Neural progenitor cell (in vitro differentiated cells): ENCODE data around the gene MAMLD1. TPM values are rescaled to one million over a fixed set of nuclear protein-coding genes. Genes with fewer than 3 reads are reported as not detected.

Experiments
- DNase-seq: peaks from one replicate; pipeline ENCODE4 v3.0.0-alpha.2; 2016; ENCODE audit warnings: low spot score
- H2AFZ ChIP-seq: fragments of 200-600 bp; sonication (generic); replicated peaks from 2 replicates; pipeline ENCODE4 v1.6.1; 2016; ENCODE audit warnings: antibody characterized with exemption
- H3F3A ChIP-seq: fragments of 200-600 bp; sonication (generic); 2 replicates; pipeline ENCODE4 v1.6.1; 2016; ENCODE audit warnings: antibody characterized with exemption, low read depth
- H3K27ac ChIP-seq: fragments of 200-600 bp; sonication (generic); 2 replicates; pipeline ENCODE4 v1.5.1; 2016; ENCODE audit warnings: mild to moderate bottlenecking
- H3K27me3 ChIP-seq: fragments of 200-600 bp; sonication (generic); 2 replicates; pipeline ENCODE4 v1.6.1; 2016; ENCODE audit warnings: mild to moderate bottlenecking, moderate library complexity
- H3K36me3 ChIP-seq: fragments of 200-600 bp; sonication (generic); 2 replicates; pipeline ENCODE4 v1.5.1; 2016
- H3K4me1 ChIP-seq: fragments of 200-600 bp; sonication (generic); 2 replicates; pipeline ENCODE4 v1.6.1; 2016; ENCODE audit warnings: mixed run types
- H3K4me2 ChIP-seq: fragments of 200-600 bp; sonication (generic); 2 replicates; pipeline ENCODE4 v1.6.1; 2016
- H3K4me3 ChIP-seq: fragments of 200-600 bp; sonication (generic); 2 replicates; pipeline ENCODE4 v1.5.1; 2016
- H3K79me2 ChIP-seq: fragments of 200-600 bp; sonication (generic); 2 replicates; pipeline ENCODE4 v1.6.1; 2016; ENCODE audit warnings: low read depth
- H3K9ac ChIP-seq: fragments of 200-600 bp; sonication (generic); 2 replicates; pipeline ENCODE4 v1.6.1; 2016
- H3K9me3 ChIP-seq: fragments of 200-600 bp; sonication (generic); 2 replicates; pipeline ENCODE4 v1.5.1; 2016; ENCODE audit warnings: low read depth
- H4K20me1 ChIP-seq: fragments of 200-600 bp; sonication (generic); 2 replicates; pipeline ENCODE4 v1.6.1; 2016; ENCODE audit warnings: low read depth
- H3K27ac Mint-ChIP-seq: 3 replicates; pipeline ENCODE4 v1.8.0; 2021; ENCODE audit warnings: mixed read lengths
- H3K27me3 Mint-ChIP-seq: 2 replicates; pipeline ENCODE4 v1.8.0; 2022; ENCODE audit warnings: low read depth, mild to moderate bottlenecking, inconsistent platforms, moderate library complexity, mixed read lengths; ENCODE audit not compliant: insufficient read depth
- H3K36me3 Mint-ChIP-seq: 3 replicates; pipeline ENCODE4 v1.8.0; 2021; ENCODE audit warnings: mixed read lengths
- H3K4me1 Mint-ChIP-seq: 3 replicates; pipeline ENCODE4 v1.8.0; 2021; ENCODE audit warnings: mixed read lengths
- H3K4me3 Mint-ChIP-seq: 3 replicates; pipeline ENCODE4 v1.8.0; 2021; ENCODE audit warnings: mild to moderate bottlenecking, moderate library complexity, mixed read lengths
- H3K9me3 Mint-ChIP-seq: 3 replicates; pipeline ENCODE4 v1.8.0; 2020; ENCODE audit warnings: mixed read lengths
- CTCF ChIP-seq: fragments of 200-600 bp; sonication (generic); IDR thresholded peaks from 2 replicates; pipeline ENCODE4 v1.5.1; 2017; ENCODE audit warnings: antibody characterized with exemption, mild to moderate bottlenecking
- EZH2 ChIP-seq: fragments of 200-600 bp; sonication (generic); IDR thresholded peaks from 2 replicates; pipeline ENCODE4 v1.6.1; 2017; ENCODE audit warnings: antibody characterized with exemption, mild to moderate bottlenecking, moderate library complexity
- EZH2phosphoT487 ChIP-seq: fragments of 200-600 bp; sonication (generic); IDR thresholded peaks from 2 replicates; pipeline ENCODE4 v1.6.1; 2017; ENCODE audit warnings: antibody characterized with exemption
- total RNA-seq: library from RNA; depleted of rRNA; stranded (reverse); fragments of >200 nt; gene quantifications from 2 replicates; pipeline ENCODE4 v1.2.3, GENCODE V29; 2015; ENCODE audit warnings: low replicate concordance

MAMLD1 gene
- total RNA-seq, 1 donor from 2014 or later = not detected

DNA sequence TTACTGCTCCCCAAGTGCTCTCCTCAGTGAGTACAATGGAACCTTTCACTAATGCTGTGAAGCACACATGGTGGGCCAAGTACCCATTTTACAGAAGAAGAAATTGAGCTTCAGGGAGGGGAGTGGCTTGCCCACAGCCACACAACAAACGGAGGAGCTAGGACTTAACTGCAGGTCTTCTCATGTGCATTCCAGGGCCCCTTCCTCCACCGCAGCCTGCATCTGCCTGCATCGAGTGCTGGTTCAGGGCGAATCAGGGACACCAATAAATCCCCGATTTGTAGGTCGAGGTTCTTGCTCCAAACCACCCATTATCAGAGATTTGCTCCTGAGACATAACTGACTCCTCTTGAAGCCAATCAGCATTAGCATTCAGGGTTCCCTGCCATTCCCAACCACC lies 100.9 kb downstream of the MAMLD1 start:
- no peak overlapping the region for H3K9ac ChIP-seq
- H3F3A ChIP-seq = no peaks in the 10 kb centered on the region
- no peaks in the 10 kb centered on the region for H3K27me3 ChIP-seq
- H3K9me3 ChIP-seq = no peaks in the 10 kb centered on the region
- no peak overlapping the region for H3K4me2 ChIP-seq
- Mint-ChIP-seq H3K27ac (no peak overlapping the region), H3K9me3 (peaks cover 9% of the 10 kb centered on the region), H3K4me1 (peaks cover 12% of the 10 kb centered on the region), H3K4me3 (no peak overlapping the region), H3K27me3 (no peaks in the 10 kb centered on the region), H3K36me3 (peaks cover 1% of the 10 kb centered on the region)
- H3K27ac ChIP-seq = no peak overlapping the region
- TF ChIP-seq EZH2phosphoT487 (no peak), CTCF (no peak), EZH2 (no peak)
- no peaks in the 10 kb centered on the region for H3K79me2 ChIP-seq
- DNase-seq = no peak
- H3K36me3 ChIP-seq = no peaks in the 10 kb centered on the region
- no peak overlapping the region for H2AFZ ChIP-seq
- no peaks in the 10 kb centered on the region for H4K20me1 ChIP-seq
- H3K4me3 ChIP-seq = no peak overlapping the region
- H3K4me1 ChIP-seq = no peaks in the 10 kb centered on the region

- no peak overlapping the region for H3K4me2 ChIP-seq
- Mint-ChIP-seq H3K27ac (peak overlapping the region; percentile 59), H3K36me3 (peaks cover 1% of the 10 kb centered on the region), H3K4me1 (peaks cover 12% of the 10 kb centered on the region), H3K27me3 (no peaks in the 10 kb centered on the region), H3K4me3 (no peak overlapping the region), H3K9me3 (peaks cover 9% of the 10 kb centered on the region)
- no peaks in the 10 kb centered on the region for H3K36me3 ChIP-seq
- H3K79me2 ChIP-seq = no peaks in the 10 kb centered on the region
- TF ChIP-seq EZH2 (no peak), EZH2phosphoT487 (no peak), CTCF (no peak)
- no peaks in the 10 kb centered on the region for H3K4me1 ChIP-seq
- H3F3A ChIP-seq = no peaks in the 10 kb centered on the region
- H3K9me3 ChIP-seq = no peaks in the 10 kb centered on the region
- H4K20me1 ChIP-seq = no peaks in the 10 kb centered on the region
- no peak overlapping the region for H3K27ac ChIP-seq
- no peaks in the 10 kb centered on the region for H3K27me3 ChIP-seq
- no peak overlapping the region for H2AFZ ChIP-seq
- no peak overlapping the region for H3K9ac ChIP-seq
- H3K4me3 ChIP-seq = no peak overlapping the region
- no peak for DNase-seq
Measured at GRCh38 chrX:150465326-150465725, 102.2 kb downstream of the MAMLD1 start.

- H3K36me3 ChIP-seq = no peaks in the 10 kb centered on the region
- H3K79me2 ChIP-seq = no peaks in the 10 kb centered on the region
- no peak overlapping the region for H3K4me3 Mint-ChIP-seq
- no peaks in the 10 kb centered on the region for H3K9me3 ChIP-seq
- no peaks in the 10 kb centered on the region for H3F3A ChIP-seq
- H3K9me3 Mint-ChIP-seq = peaks cover 9% of the 10 kb centered on the region
- no peaks in the 10 kb centered on the region for H3K4me1 ChIP-seq
- H3K36me3 Mint-ChIP-seq = peaks cover 1% of the 10 kb centered on the region
- no peak overlapping the region for H3K4me2 ChIP-seq
- no peak overlapping the region for H3K9ac ChIP-seq
- no peak for DNase-seq
- no peaks in the 10 kb centered on the region for H3K27me3 ChIP-seq
- peaks cover 5% of the 10 kb centered on the region for H3K27me3 Mint-ChIP-seq
- no peak overlapping the region for H3K27ac Mint-ChIP-seq
- no peak overlapping the region for H3K4me3 ChIP-seq
- peaks cover 12% of the 10 kb centered on the region for H3K4me1 Mint-ChIP-seq
- TF ChIP-seq EZH2 = no peak
- TF ChIP-seq CTCF = no peak
- no peak for TF ChIP-seq EZH2phosphoT487
- H3K27ac ChIP-seq = no peak overlapping the region
- H4K20me1 ChIP-seq = no peaks in the 10 kb centered on the region
- H2AFZ ChIP-seq = no peak overlapping the region
Measured at GRCh38 chrX:150465881-150466775, 103.0 kb downstream of the MAMLD1 start.
